ENCODE measurements around the gene OR10Z1.

The OR10Z1 gene

GRCh38 chr1:158604968-158605367 is at the start of gene OR10Z1:
TSS of gene OR10Z1 (plus strand) at chr1:158605268. CDS start at chr1:158606439, 1,171 bp downstream.
- DNase-seq (ENCODE audit: low read depth in 2 of 2), result no peak

DNA sequence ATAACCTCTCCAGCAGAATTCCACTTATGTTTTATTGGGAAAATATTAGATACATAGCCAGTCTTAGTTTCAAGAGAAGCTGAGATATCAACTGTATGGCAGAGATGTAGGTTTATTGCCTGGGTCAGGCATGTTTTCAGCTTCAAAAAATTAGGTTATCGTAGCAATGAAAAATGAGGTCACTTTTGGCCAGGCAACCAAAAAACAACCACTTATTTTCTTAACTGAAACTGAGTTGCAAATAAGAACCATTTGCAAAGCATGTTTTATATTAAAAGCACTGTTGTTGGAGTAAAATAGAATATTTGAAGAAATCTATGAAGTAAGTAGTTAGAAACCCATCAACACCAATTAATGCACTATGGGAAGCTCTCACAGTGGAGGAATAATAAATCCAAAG is 45.4 kb upstream of the OR10Z1 start:
- DNase-seq (ENCODE audit: low read depth in 2 of 2), result no peak

- no peak for DNase-seq (ENCODE audit: low read depth in 2 of 2)
Observed at GRCh38 chr1:158563853-158564252, 41.2 kb upstream of the OR10Z1 start.

- no peak for DNase-seq (ENCODE audit: low read depth in 2 of 2)
Observed at GRCh38 chr1:158564608-158565007, 40.5 kb upstream of the OR10Z1 start.

GRCh38 chr1:158570480-158570879 is 34.6 kb upstream of the OR10Z1 start, which contains the start of gene OR6P1:
TSS of gene OR6P1 (minus strand) at chr1:158570580. CDS start at chr1:158563604, 6,976 bp downstream.
- DNase-seq (ENCODE audit: low read depth in 2 of 2), result no peak

- DNase-seq (ENCODE audit: low read depth in 2 of 2), result no peak
Observed at GRCh38 chr1:158572226-158572625, 32.8 kb upstream of the OR10Z1 start.

DNA sequence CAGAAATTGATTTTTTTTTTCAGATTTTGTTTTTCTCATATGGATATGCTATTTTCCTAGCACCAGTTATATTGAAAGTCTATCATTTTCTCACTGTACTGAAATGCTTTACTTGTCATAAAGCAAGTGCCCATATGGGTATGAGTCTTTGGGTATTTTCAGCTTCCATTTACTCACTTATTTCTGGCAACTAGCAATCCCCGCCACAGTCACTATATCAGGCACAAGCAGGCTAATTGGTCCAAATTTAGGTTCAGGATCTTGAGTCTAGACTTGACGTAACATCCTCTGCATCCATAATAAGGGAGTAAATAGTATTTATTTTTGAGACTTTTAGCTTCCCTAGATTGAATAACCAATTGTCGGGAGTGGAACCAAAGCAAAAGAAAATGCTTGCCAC is 27.5 kb upstream of the OR10Z1 start:
- DNase-seq (ENCODE audit: low read depth in 2 of 2), result no peak

DNA sequence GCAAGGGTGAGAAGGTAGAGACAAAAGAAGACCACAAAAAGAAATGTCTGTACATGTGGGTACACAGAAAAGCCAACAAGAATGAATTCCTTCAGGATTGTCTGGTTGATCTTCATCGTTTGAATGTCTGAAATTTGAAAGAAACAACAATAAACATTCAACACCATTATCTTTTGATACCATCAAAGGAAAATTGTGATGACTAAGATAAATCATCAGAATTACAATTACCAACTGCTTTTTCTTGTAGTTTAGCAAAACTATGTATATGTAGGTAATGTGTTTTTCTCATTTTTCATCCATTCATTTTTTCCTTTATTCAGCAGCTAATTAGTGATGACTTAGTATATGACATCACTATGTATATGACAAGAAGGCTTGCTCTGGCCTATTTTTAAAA is 25.3 kb upstream of the OR10Z1 start, which contains the start of gene OR10X1:
OR10X1 (minus strand) TSS at position 167 of the 400 bp plus-strand sequence; CDS start at position 167, 0 bp downstream.
- DNase-seq (ENCODE audit: low read depth in 2 of 2), result no peak

DNA sequence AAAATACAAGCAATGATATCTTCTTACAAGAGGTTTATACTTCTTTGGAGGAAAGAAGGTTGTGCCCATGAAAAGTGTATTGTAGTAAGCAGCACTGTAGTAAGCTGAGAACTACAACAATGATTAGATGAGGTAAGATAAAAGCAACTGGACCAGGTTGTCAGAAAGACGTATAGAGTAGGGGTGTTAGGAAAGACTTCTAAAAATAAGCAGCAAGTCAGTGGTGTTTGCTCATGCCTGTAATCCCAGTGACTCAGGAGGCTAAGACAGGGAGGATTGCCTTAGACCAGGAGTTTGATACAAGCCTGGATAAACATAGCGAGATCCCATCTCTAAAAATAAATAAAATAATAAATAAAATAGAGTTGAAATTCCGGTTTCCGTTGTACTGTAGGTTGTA is 21.1 kb upstream of the OR10Z1 start:
- DNase-seq (ENCODE audit: low read depth in 2 of 2), result no peak

DNA sequence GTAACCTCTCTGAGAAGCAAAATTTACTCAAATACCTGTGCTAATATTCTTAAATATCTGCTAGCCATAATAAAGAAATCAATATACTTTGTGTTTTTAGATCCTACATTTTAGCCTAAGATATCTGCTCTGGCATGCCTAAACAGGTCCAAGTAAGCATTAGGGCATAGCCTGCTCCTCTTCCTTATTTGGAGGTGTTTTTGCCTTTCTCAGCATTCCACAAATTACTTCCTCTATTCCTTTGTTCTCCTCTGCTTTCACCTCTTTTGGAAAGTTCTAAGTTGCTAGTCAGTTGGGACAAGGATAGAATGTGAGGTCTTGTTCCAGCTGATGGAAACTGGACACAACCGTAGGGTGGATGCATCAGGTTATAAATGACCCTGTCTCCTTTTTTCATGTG is 18.1 kb upstream of the OR10Z1 start:
- DNase-seq (ENCODE audit: low read depth in 2 of 2), result no peak

GRCh38 chr1:158600735-158601134 is 4.3 kb upstream of the OR10Z1 start:
- no peak for DNase-seq (ENCODE audit: low read depth in 2 of 2)

DNA sequence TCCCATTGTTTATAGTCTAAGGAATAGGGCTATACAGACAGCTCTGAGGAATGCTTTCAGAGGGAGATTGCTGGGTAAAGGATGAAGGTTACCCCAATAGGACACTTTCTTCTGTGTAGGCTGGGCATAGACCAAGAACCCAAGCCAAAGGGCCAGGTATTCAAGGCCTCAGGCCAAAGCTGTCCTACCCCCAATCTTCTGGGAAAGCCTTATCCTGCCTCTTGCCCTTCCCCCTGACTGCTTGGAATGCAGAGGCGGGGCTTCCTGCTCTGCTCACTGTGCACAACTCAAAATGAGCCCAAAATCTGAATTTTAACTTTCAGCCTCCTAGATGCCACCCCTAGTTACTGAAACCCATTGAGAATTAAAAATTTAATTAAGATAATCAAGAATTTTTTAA is 2.2 kb downstream of the OR10Z1 start:
- no peak for DNase-seq (ENCODE audit: low read depth in 2 of 2)

- DNase-seq (ENCODE audit: low read depth in 2 of 2), result no peak
Observed at GRCh38 chr1:158611916-158612315, 6.8 kb downstream of the OR10Z1 start.

DNA sequence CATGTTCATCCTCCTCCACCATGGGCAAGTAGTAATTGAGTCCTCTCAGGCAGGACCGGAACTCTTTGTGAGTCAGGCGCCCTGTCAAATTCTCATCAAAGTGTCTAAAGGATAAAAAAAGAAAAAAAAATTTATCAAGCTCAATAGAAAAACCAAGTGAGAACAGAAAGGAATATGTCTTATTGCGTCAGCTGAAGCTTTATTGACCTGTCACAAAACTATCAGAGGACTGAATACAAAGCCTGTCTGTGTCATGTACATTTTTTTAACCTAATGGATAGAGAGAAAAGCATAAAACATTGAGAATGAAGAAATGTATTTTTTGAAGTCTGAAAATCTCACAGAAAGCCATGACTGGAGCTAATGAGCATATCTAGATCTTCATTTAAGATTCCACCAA is 8.7 kb downstream of the OR10Z1 start:
- DNase-seq (ENCODE audit: low read depth in 2 of 2), result no peak

DNA sequence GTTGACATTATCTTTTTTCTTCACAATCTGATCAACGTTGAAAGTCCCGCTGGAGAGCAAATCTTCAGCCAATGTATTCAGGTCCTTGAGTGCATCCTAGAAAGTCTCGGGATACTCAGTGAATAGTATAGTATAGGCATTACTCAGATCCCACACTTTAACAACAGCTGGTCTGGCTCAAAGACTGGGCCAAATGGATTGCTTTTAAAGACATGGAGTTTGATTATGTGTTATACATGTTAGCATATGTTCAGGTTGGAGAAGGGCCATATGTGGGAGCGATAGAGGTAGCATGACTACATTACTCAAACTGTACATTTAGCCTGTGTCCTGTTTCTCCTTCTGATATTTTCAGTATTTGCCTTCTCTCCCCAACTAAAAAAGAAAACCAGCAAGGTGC is 33.1 kb downstream of the OR10Z1 start:
- no peak for DNase-seq (ENCODE audit: low read depth in 2 of 2)

- DNase-seq (ENCODE audit: low read depth in 2 of 2), result no peak
Observed at GRCh38 chr1:158638904-158639303, 33.8 kb downstream of the OR10Z1 start.

GRCh38 chr1:158644449-158644848 is 39.4 kb downstream of the OR10Z1 start:
- DNase-seq (ENCODE audit: low read depth in 2 of 2), result no peak

DNA sequence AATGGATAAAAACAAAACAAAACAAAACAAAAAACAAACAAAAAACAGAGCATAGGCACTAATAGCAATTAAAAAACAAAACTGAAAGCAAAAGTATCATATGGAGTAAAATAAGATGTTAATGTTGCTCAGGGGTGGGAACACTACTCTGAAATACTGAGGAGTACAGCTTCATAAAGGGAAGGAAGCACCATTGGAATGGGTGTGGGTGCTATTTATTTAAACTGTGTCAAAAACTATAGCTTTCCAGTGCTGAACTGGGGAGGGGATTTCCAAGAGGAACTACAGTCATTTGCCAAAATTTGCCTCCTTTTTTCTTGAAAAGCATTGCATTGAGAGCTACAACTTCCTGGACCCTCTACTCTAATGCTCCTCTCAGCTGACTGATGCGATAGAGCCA is 41.4 kb downstream of the OR10Z1 start:
- no peak for DNase-seq (ENCODE audit: low read depth in 2 of 2)

DNA sequence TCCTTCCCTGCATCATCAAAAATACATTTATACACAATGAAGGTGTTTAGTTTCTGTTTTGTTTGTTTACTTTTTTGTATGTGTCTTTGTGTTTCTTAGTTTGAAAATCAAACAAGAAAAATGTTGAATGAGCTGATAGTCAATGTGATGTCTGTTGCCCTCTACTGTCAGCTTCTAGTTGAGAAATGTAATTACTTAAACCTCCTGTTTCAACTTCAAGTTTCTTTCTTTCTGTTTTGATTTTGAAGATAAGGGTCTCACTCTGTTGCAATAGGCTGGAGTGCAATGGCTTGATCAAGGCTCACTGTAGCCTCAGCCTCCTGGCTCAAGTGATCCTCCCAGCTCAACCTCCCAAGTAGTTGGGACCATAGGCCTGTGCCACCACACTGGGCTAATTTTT is 44.0 kb downstream of the OR10Z1 start:
- DNase-seq (ENCODE audit: low read depth in 2 of 2), result no peak

- no peak for DNase-seq (ENCODE audit: low read depth in 2 of 2)
Observed at GRCh38 chr1:158652721-158653334, 47.8 kb downstream of the OR10Z1 start.

DNA sequence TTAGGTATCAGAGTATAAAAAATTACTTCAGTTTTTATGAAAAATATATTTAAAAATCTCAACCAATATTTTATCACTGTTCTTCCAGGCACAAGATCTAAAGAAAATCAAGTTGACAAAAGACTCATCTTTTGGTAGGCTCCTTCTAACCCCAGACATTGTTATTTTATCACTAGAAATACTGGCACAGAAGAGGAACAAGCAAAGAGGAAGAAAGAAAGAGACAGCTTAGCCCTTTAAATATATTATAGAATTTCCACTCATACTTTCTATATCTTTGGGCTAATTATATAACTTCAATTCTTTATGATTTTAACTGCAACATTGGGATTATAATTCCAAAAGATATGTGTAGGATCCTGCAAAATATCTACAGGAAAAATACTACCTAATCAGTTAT is 49.0 kb downstream of the OR10Z1 start:
- no peak for DNase-seq (ENCODE audit: low read depth in 2 of 2)

GRCh38 chr1:158654571-158654970 is 49.5 kb downstream of the OR10Z1 start:
- no peak for DNase-seq (ENCODE audit: low read depth in 2 of 2)

Measured in stimulated activated CD8-positive, alpha-beta memory T cell treated with anti-CD3 and anti-CD28 coated beads, Interleukin-7, amount 100 ng/mL, for 4 hours (primary cell).